Breast epithelium (tissue), 4 donors: ENCODE results near the gene ZNF732. TPM values are rescaled to one million over a fixed set of nuclear protein-coding genes. Genes with fewer than 3 reads are reported as not detected.

Experiments
- DNase-seq, 2 donors: peaks; one replicate each; pipeline ENCODE4 v3.0.0-alpha.2; 2019; ENCODE audit warnings: low spot score in 2 of 2
- H3K27ac ChIP-seq, 2 donors: fragments of 200-600 bp; sonication (generic) in 1 of 2; one replicate each; pipeline ENCODE4 v1.5.1; 2016 to 2019; ENCODE audit warnings: mild to moderate bottlenecking in 1 of 2
- H3K27me3 ChIP-seq, 2 donors: fragments of 200-600 bp; sonication (generic) in 1 of 2; one replicate each; pipeline versions ENCODE4 v1.5.1 to v1.6.0; 2017 to 2019; ENCODE audit warnings: control low read depth in 1 of 2, mild to moderate bottlenecking in 1 of 2
- H3K36me3 ChIP-seq: fragments of 200-600 bp; one replicate; pipeline ENCODE4 v1.5.1; 2019
- H3K4me1 ChIP-seq, 2 donors: fragments of 200-600 bp; sonication (generic); one replicate each; pipeline ENCODE4 v1.5.1; 2016 to 2019; ENCODE audit warnings: control low read depth in 1 of 2
- H3K4me3 ChIP-seq, 3 donors: fragments of 200-600 bp; sonication (generic); 1 replicate in 2 of 3; 2 replicates in 1 of 3; pipeline ENCODE4 v1.5.1; 2016 to 2019; ENCODE audit warnings: mild to moderate bottlenecking in 3 of 3, moderate library complexity in 2 of 3
- H3K9me3 ChIP-seq, 2 donors: fragments of 200-600 bp; sonication (generic) in 1 of 2; one replicate each; pipeline ENCODE4 v1.5.1; 2016 to 2019; ENCODE audit warnings: control low read depth in 1 of 2
- POLR2A ChIP-seq: fragments of 450-650 bp; IDR thresholded peaks from one replicate; pipeline ENCODE4 v1.6.1; 2016; ENCODE audit warnings: antibody characterized with exemption, mild to moderate bottlenecking, moderate library complexity
- POLR2AphosphoS5 ChIP-seq, 3 donors: sonication (generic); formaldehyde crosslinking; IDR thresholded peaks; one replicate each; pipeline ENCODE4 v1.6.1; 2017; ENCODE audit warnings: antibody characterized with exemption in 3 of 3
- intact Hi-C: fragments of 100-400 bp; cut with DNase I; formaldehyde crosslinking; loops from one replicate; pipeline ENCODE4 v1.15.1; 2023; ENCODE audit warnings: low total_unique reads
- total RNA-seq, 3 donors: library from RNA; depleted of rRNA; stranded (reverse); fragments of >200 nt; gene quantifications; one replicate each; pipeline ENCODE4 v1.1.0, GENCODE V29; 2016
- TF ChIP-seq, protein P1 (sequence below), 3 donors: fragments of 450-650 bp; IDR thresholded peaks; one replicate each; pipeline ENCODE4 v1.5.1; 2016 to 2017; ENCODE audit warnings: antibody characterized with exemption in 3 of 3, mild to moderate bottlenecking in 3 of 3, moderate library complexity in 3 of 3

Gene ZNF732
- total RNA-seq: 1 to 10 TPM in 1 of 3 donors, under 1 TPM in 2; 0.16 to 1.2 (median 0.66) TPM

DNA sequence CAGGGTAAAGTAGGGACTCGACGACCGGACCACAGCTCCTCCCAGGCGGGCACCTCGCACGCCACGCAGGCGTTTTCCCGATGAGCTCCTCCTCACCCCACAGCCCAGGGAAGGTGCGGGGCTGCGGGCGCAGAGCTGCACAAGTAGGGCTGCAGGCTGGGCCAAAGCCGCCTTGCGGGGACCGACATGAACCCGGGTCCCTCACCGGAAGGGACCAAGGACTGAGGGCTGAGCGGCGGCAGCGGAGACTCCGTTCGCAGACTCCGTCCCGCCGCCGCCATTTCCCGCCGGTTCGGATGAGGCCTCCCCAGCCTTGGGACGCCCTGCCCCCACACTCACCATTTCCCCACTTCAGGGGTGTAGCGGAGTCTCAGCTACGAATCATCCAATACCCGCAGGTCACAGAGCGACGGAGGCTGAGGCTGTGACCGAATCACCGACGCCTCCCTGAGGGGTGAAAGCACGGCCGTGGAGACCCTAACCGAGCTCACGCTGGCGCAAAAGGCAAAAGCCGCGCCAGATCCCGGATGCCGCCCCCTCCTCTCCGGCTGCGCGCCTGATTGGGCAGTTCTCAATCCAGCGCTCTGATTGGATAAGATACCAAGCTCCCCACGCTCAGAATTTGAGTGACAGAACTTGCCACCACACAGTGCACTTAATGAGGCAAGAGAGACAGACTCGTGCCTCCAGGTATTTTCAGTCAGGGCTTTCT is at the start of gene ZNF732:
TSS of gene ZNF732 (minus strand) at position 506 of the 712 bp plus-strand sequence. CDS start at position 342, 164 bp downstream.
- peak; percentile 69 to 77 for DNase-seq
- peak within 1 kb of the TSS; percentile 29 to 73 (median 61) for H3K4me3 ChIP-seq
- H3K27ac ChIP-seq: no peak within 1 kb of the TSS
- no peaks in the 10 kb centered on the region for H3K36me3 ChIP-seq
- intact Hi-C loops: no loop called here
- TF ChIP-seq POLR2A (no peak), POLR2AphosphoS5 (IDR thresholded peaks at IDR 0.05) (no peak)
- TF ChIP-seq, protein P1, sequence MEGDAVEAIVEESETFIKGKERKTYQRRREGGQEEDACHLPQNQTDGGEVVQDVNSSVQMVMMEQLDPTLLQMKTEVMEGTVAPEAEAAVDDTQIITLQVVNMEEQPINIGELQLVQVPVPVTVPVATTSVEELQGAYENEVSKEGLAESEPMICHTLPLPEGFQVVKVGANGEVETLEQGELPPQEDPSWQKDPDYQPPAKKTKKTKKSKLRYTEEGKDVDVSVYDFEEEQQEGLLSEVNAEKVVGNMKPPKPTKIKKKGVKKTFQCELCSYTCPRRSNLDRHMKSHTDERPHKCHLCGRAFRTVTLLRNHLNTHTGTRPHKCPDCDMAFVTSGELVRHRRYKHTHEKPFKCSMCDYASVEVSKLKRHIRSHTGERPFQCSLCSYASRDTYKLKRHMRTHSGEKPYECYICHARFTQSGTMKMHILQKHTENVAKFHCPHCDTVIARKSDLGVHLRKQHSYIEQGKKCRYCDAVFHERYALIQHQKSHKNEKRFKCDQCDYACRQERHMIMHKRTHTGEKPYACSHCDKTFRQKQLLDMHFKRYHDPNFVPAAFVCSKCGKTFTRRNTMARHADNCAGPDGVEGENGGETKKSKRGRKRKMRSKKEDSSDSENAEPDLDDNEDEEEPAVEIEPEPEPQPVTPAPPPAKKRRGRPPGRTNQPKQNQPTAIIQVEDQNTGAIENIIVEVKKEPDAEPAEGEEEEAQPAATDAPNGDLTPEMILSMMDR (IDR thresholded peaks at IDR 0.05): no peak
- H3K4me1 ChIP-seq: no peaks in the 10 kb centered on the region
- no peaks in the 10 kb centered on the region for H3K27me3 ChIP-seq
- H3K9me3 ChIP-seq: no peaks in the 10 kb centered on the region

DNA sequence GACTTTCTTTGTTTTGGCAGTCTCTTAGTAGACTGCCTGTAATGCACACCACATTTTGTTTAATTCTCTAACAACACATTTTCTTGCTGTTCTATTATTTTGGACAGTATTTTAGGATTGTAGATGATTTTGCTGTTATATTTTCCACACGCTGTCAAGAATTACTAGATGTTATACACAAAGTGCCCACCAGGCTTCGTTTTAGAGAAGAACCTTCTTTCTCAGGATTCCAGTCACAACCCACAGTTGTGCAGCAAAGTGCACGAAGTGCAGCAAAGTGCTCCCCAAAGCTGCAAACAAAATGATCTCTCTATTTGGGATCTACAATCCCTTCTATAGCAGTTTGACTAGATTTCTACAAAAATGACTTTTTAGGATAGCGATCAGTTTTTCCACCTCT is 34.7 kb upstream of the ZNF732 start:
- Histone ChIP-seq H3K27me3 (no peaks in the 10 kb centered on the region), H3K27ac (no peak overlapping the region), H3K4me3 (no peak overlapping the region), H3K36me3 (no peaks in the 10 kb centered on the region), H3K4me1 (peaks cover 0 to 8% of the 10 kb centered on the region in 2 donors), H3K9me3 (peaks cover 28 to 43% of the 10 kb centered on the region in 2 donors)
- no peak for DNase-seq
- intact Hi-C loops: no loop called here
- TF ChIP-seq POLR2AphosphoS5 (IDR thresholded peaks at IDR 0.05) (no peak), POLR2A (no peak)
- TF ChIP-seq, protein P1 (IDR thresholded peaks at IDR 0.05): no peak

GRCh38 chr4:338759-339097 is 33.5 kb upstream of the ZNF732 start:
- Histone ChIP-seq H3K4me1 (peaks cover 0 to 8% of the 10 kb centered on the region in 2 donors), H3K9me3 (peaks cover 18 to 30% of the 10 kb centered on the region in 2 donors), H3K27ac (peak overlapping the region in 1 of 2 donors; percentile 93), H3K27me3 (no peaks in the 10 kb centered on the region), H3K36me3 (no peaks in the 10 kb centered on the region), H3K4me3 (peak overlapping the region; percentile 74 to 95 (median 94))
- no peak for DNase-seq
- no peak for TF ChIP-seq POLR2AphosphoS5 (IDR thresholded peaks at IDR 0.05)
- TF ChIP-seq POLR2A: no peak
- TF ChIP-seq, protein P1 (IDR thresholded peaks at IDR 0.05): no peak
- intact Hi-C loops: no loop called here

GRCh38 chr4:337932-338758 is 32.9 kb upstream of the ZNF732 start:
- DNase-seq: peak in 1 of 2 donors; percentile 27
- TF ChIP-seq POLR2AphosphoS5 (IDR thresholded peaks at IDR 0.05) (peak in 1 of 3 donors; percentile 21), POLR2A (no peak)
- H3K9me3 ChIP-seq: peaks cover 18 to 27% of the 10 kb centered on the region in 2 donors

GRCh38 chr4:337143-337931 is 32.1 kb upstream of the ZNF732 start, which contains the start of gene ZNF141:
Gene ZNF141 (plus strand): TSS chr4:337814. CDS start chr4:337984, 170 bp downstream.
- Histone ChIP-seq H3K4me3 (peak within 1 kb of the TSS; percentile 74 to 95 (median 94)), H3K4me1 (peaks cover 0 to 8% of the 10 kb centered on the region in 2 donors), H3K27ac (peak within 1 kb of the TSS; percentile 93 to 98), H3K36me3 (no peaks in the 10 kb centered on the region), H3K27me3 (no peaks in the 10 kb centered on the region), H3K9me3 (peaks cover 16 to 19% of the 10 kb centered on the region in 2 donors)
- peak; percentile 73 to 83 (median 81) for TF ChIP-seq POLR2AphosphoS5 (IDR thresholded peaks at IDR 0.05)
- TF ChIP-seq POLR2A: peak; percentile 61
- TF ChIP-seq, protein P1 (IDR thresholded peaks at IDR 0.05): no peak
- intact Hi-C loops: no loop called here
- peak; percentile 97 for DNase-seq

More at GRCh38 chr4:337932-338758, 32.9 kb upstream of the ZNF732 start:
- Histone ChIP-seq H3K36me3 (no peaks in the 10 kb centered on the region), H3K27me3 (no peaks in the 10 kb centered on the region), H3K4me1 (peaks cover 0 to 8% of the 10 kb centered on the region in 2 donors), H3K4me3 (peak overlapping the region; percentile 74 to 95 (median 94)), H3K27ac (peak overlapping the region; percentile 93 to 98)
- intact Hi-C loops: no loop called here
